Omental fat pad (tissue), 4 donors: ENCODE data around the gene PPP3CA. TPM values are rescaled to one million over a fixed set of nuclear protein-coding genes. Genes with fewer than 3 reads are reported as not detected.

Source experiments
- ATAC-seq: fragments of 150-250 bp; one replicate; pipeline ENCODE4 v1.9.1; 2016; ENCODE audit warnings: mild to moderate bottlenecking, moderate library complexity; ENCODE audit not compliant: low FRiP score
- DNase-seq: peaks from one replicate; pipeline ENCODE4 v3.0.0-alpha.2; 2019; ENCODE audit warnings: low spot score
- CTCF ChIP-seq, 3 donors: fragments of 450-650 bp; IDR thresholded peaks; one replicate each; pipeline ENCODE4 v1.5.1; 2016 to 2017; ENCODE audit warnings: antibody characterized with exemption in 3 of 3, mild to moderate bottlenecking in 3 of 3, moderate library complexity in 2 of 3
- total RNA-seq, 4 donors: library from RNA; depleted of rRNA; stranded (reverse); fragments of >200 nt; gene quantifications; one replicate each; pipeline ENCODE4 v1.1.0, GENCODE V29; 2016

Gene PPP3CA
- total RNA-seq, 4 donors from 2014 or later: 29.8 to 56.6 (median 35.3) TPM

- no peak for ATAC-seq
- TF ChIP-seq CTCF (IDR thresholded peaks at IDR 0.05): no peak
- DNase-seq: no peak
Measured at GRCh38 chr4:101262683-101263082, 84.6 kb downstream of the PPP3CA start.

DNA sequence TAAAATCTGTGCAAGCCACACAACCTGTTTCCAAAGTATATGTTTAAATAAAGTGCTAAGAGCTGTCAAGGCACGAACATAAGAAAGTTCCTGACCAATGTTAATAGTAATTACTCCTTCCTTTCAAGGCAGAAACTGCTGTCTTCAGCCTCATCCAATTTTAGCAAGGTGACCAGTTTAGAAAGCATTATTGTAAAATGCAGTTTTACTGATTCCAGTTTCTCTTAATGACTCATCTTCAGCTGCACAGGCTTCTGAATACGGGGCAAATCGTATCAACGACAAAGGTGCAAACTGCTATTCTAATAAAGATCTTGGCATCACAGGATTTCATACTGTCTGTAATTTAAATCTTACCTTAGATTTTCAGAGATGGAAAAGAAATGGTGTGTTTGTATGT is 87.5 kb downstream of the PPP3CA start:
- DNase-seq: no peak

GRCh38 chr4:101258883-101259282 is 88.4 kb downstream of the PPP3CA start:
- DNase-seq: no peak
- no peak for ATAC-seq
- TF ChIP-seq CTCF (IDR thresholded peaks at IDR 0.05): no peak

More for the DNA sequence above, 87.5 kb downstream of the PPP3CA start:
- TF ChIP-seq CTCF (IDR thresholded peaks at IDR 0.05): no peak
- ATAC-seq: no peak

DNA sequence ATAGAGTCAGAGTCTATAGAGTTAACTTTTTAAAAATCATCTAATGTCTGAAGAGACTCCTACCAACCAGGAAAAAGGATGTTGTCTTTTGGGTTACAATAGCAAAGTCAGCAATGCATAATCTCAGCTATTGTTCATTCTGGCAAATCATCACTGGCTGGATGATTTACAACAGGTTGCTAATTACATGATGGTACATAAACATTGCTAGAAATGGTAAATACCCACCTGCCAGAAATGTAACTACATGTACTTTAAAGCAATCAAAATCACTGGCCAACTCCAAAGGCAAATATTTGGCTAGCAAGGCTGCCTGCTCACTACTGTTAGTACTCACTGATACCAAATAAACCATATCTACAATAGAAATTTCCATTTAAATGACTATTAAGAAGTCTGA is 91.1 kb downstream of the PPP3CA start:
- no peak for TF ChIP-seq CTCF (IDR thresholded peaks at IDR 0.05)
- DNase-seq (no peak), ATAC-seq (no peak)

- TF ChIP-seq CTCF (IDR thresholded peaks at IDR 0.05): no peak
- no peak for ATAC-seq
Measured at GRCh38 chr4:101254776-101255175, 92.5 kb downstream of the PPP3CA start.

DNA sequence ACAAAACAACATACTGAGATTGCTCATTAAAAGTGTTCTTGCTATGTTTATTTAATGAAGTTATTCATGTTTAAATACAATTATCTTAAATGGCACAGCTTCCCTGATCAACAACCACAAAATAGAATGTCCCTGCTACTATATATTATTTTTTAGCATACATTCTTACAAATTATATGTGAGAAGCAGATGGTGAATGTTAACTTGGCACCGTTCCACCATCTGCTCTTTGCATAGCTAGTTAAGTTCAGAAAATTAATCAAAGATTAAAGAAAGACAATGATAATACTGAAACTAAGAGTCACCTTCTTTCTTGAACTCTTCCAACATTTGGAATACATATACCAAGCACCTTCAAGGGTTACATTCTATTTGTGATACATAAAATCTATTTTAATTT is 94.2 kb downstream of the PPP3CA start:
- no peak for TF ChIP-seq CTCF (IDR thresholded peaks at IDR 0.05)
- ATAC-seq (no peak), DNase-seq (no peak)

More at GRCh38 chr4:101254776-101255175, 92.5 kb downstream of the PPP3CA start:
- DNase-seq: no peak

DNA sequence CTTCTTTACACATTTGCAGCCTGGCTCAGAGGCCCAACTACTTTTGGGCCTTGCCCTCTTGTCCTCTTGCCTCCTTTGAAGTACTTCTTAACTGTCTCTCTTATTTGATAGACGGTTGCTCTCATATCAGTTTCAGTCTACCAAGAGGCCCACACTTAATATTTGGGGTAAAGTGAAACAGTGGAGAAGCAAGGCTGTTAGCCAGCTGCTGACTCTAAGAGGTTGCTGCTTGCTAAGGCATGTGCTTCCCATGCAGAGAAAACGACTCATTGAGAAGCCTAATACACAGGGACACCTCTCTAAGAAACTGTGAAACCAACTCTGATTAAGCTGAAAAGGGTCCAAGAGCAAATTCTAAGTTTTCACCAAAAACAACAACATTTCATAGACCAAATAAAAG is 94.6 kb downstream of the PPP3CA start:
- no peak for ATAC-seq
- no peak for DNase-seq
- TF ChIP-seq CTCF (IDR thresholded peaks at IDR 0.05): no peak
